GM08714 (cell line): ENCODE results near the gene IKBKE.

ENCODE experiments used
- H3K4me3 ChIP-seq: fragments of 200-500 bp; sonication (Bioruptor generic); 2 replicates; pipeline ENCODE4 v1.5.1; 2014; ENCODE audit warnings: mild to moderate bottlenecking, low read length, inconsistent platforms
- ZNF274 ChIP-seq: IDR thresholded peaks from 2 replicates; pipeline ENCODE4 v1.6.1; 2012; ENCODE audit warnings: mild to moderate bottlenecking, low read depth, low read length

The IKBKE gene

DNA sequence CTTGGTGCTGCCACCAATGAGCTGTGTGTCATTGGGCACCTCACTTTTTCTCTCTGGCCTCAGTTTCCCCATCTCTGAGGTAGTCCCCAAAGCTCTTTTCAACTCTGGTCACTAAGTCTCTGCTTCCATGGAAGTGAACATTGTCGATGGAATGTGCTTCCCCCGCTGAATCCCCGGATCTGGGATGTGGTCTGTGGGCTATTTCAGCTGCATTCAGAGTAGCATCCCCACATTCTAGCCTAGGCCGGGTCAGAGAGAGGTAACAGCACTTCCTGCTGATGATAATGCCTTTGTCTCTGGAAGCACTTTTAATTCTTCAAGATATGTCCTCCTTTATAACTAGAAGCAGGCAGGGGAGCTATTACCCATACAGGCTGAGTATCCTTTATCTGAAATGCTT is 66.9 kb downstream of the IKBKE start:
- H3K4me3 ChIP-seq, result no peak overlapping the region
- no peak for TF ChIP-seq ZNF274

GRCh38 chr1:206538086-206538770 is 68.0 kb downstream of the IKBKE start:
- no peak overlapping the region for H3K4me3 ChIP-seq
- no peak for TF ChIP-seq ZNF274

GRCh38 chr1:206538901-206539640 is 68.8 kb downstream of the IKBKE start:
- no peak overlapping the region for H3K4me3 ChIP-seq
- TF ChIP-seq ZNF274, result no peak

- no peak for TF ChIP-seq ZNF274
- no peak overlapping the region for H3K4me3 ChIP-seq
Measured at GRCh38 chr1:206540044-206540780, 69.9 kb downstream of the IKBKE start.

DNA sequence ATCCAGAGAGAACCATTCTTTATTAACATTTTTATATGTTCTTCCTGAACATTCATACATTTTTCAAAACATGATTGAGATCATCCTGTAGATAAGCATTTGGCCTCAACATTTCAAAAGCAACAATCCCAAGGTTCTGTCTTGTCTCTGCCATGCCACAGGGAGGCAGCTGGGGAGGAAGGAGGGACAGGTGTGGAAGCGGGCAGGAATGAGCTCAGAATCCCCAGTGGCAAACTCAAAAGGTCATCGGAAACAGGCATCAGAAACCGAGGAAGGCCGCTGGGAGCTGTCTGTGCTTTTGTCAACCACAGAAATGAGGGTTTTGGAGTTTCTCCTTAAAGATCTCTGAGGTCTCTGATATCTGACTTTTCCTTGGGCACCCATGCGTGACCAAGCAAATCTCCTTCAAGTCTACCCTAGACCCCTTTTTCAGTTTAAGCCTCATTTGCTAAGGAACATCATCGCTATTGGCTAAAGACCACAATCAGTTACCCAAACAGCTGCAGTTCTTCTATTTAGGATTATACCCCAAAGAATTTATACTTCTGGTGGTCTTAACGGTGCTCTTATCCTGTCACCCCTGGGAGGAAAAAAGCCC is 71.1 kb downstream of the IKBKE start:
- no peak overlapping the region for H3K4me3 ChIP-seq
- no peak for TF ChIP-seq ZNF274

DNA sequence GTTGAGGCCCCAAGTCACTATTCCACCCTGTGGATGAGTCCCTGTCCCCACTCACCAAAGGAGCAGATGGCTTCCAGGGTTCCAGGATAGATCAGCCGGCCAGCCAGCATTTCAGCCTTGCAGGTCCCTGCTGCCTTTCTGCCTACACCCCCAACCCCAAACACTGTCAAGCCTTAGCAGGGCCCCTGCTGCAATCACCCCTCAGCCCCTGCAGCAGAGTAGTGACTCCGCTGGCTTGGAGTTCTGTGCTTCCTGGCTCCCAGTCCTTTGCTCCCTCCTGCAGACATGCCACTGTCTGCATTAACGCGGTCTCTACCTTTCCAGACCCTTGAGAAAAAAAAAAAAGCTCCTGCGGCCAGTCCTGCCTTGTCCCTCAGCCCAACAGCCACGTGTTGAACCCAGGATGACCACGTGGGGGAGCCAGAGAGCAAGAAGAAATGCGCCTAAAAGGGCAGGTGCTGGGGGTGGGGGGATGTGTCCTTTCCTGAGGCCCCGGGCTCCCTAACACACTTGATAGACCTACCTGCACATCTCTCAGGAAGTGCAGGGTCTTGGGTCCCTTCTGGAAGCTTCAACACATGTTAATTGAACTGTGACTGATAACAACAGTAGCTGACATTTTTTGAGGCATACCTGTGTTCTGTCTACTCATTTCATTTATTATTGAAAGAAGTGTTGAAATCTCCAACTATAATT is 74.4 kb downstream of the IKBKE start:
- TF ChIP-seq ZNF274, result no peak
- H3K4me3 ChIP-seq, result no peak overlapping the region

- no peak for TF ChIP-seq ZNF274
- no peak overlapping the region for H3K4me3 ChIP-seq
Measured at GRCh38 chr1:206545351-206545750, 75.1 kb downstream of the IKBKE start.
